HG03342 (cell line): ENCODE measurements around the gene CNTN4.
A peak's percentile ranks its signal among the peaks of the same experiment; 100 is the strongest.

Source experiments
- ATAC-seq: cut with Tn5 transposase; IDR thresholded peaks from one replicate; pipeline ENCODE4 v1.9.1; 2021; ENCODE audit warnings: mild to moderate bottlenecking, moderate library complexity; ENCODE audit not compliant: unreplicated experiment

The CNTN4 gene

GRCh38 chr3:2148561-2149340 is 50.1 kb downstream of the CNTN4 start:
- no peak for ATAC-seq

DNA sequence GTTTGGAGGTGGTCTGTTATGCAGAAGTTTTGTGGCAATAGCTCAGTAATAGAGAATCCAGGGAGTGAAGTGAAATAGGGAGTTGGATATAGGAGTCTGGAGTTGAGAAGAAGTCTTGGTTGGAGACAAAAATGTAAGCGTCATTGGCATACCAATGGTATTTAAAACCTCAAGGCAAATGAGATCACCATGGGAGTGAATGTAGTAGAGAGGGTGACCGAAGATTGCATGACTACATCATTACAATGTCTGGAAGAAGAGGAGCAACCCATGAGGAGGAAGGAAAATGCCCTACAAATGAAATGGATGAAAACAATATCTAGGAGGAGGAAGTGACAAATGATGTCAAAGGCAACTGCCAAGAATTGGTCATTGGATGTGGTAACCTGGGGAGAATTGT is 54.4 kb downstream of the CNTN4 start:
- ATAC-seq: no peak

DNA sequence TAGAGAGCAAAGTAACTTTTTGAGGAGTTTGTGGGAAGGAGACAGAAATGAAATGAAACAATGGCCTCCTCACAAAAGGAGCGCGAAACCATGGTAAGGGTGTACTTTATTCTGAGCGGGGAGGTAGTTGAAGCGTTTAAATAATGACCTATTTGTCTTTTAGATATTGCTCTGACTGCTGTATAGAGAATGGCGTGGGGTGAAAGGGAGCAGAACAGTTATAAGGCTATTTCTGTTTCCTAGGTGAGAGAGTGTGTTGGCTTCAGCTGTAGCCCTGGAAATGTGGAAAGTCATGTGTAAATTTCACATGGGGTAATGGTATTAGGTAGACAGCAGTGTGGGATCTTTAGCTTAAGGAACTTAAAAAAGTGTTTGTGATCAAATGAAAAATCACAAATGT is 54.9 kb downstream of the CNTN4 start:
- no peak for ATAC-seq

DNA sequence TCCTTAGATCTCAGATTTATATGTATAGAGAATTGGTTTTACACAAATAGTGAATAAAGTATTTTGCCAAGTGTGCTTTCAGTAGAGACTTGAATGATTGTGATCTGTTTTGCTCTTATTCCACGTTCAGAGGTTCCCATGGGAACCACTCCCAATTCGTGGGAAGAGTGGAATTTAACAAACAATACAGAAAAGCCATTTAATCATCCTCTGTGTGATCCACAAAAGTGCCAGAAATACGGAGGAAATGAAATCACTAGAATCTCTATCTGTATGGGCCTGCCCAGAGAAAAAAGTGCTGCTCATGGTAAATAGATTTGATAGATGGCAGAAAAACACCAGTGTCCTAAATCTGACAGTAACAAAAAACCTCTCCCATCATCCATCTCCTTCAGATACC is 56.0 kb downstream of the CNTN4 start:
- no peak for ATAC-seq

DNA sequence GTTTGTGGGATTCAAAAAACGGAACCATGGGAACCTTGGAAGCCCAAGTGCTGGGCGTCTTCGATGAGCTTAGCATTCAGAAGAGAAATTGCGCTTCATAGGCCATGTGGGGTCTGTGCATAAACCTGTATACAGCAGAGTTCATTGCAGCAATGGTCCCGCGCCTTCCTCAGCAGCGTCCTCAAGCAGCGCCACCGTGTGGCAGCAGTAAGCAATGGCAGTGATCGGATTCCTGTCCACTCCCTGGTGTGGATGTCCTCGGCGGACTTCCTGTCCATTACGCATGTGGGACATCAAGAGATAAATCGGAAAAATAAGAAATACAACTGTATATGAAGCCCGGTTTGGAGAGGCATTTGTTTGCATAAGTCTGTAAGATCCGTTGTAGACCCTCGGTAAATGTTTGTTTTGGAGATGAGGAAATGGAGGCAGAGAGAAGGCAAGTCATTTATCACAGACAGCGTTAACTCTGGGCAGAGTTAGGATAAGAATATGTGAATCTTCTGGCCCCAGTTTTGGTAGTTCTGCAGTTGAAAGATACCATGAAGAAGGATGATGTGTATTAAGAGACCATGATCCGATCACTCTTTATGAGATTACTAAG is 57.7 kb downstream of the CNTN4 start:
- ATAC-seq: peak; percentile 76

DNA sequence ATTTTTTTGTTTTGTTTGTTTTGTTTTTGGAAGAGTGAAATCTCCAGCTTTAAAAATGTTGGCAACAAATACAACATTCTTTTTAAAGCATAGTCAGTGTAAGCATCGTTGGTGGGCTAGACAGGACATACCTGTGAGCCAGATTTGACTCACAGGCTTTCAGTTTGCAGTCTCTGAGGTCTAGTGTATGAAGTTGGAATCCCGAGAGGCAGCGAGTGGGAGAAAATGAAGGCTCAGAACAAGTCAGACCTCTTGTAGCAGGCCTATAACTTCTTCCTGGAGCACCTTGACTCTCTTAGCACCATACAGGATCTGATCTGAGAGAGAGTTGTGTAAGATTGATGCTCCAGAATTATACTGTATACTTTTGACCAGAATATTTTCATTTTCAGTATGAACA is 60.2 kb downstream of the CNTN4 start:
- ATAC-seq: no peak

- no peak for ATAC-seq
These were observed 67.9 kb downstream of the CNTN4 start for GRCh38 chr3:2166552-2166951.

- ATAC-seq: no peak
These were observed 74.0 kb downstream of the CNTN4 start for GRCh38 chr3:2172561-2173171.

DNA sequence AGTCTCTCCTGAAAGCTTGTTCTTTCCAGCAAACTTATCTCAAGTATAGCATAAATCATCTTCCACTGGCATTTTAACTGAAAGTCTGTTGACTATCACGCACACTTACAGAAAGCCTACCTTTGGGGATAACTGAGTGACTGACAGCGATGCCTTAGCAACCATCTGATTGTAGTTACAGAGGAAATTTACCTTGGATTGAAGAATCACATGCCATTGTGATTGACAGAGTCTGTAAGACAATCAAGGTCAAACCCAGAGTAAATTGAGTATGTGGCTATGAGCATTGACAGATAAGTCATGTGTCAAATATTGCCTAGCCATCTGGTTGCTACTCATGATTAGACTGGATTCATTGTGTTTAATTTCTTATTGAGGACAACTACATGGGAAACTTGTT is 82.0 kb downstream of the CNTN4 start:
- ATAC-seq: no peak

DNA sequence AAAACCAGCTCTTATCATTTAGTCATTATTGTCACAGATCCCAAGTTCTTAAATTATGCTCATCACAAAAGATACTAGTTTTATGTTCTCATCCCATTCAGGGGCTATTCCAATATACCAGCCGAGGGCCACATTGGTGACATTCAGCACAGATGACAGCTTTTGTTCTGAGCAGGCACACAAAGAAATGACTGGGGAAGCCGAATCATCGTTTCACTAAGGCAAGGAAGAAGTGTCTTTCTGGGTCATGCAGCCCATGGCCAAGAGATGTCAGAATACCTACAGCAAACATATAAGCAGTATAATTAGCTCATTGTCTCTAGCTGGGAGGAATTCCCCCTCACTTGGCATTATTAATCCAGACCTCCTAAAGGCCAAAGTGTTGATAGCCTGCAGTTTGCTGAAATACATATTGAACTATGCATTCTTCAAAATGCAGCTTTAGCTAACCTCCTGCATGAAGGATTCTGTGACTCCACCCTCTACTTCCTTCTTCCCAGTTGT is 100.2 kb downstream of the CNTN4 start:
- no peak for ATAC-seq

- no peak for ATAC-seq
These were observed 105.4 kb downstream of the CNTN4 start for GRCh38 chr3:2204054-2204453.

GRCh38 chr3:2205692-2206091 is 107.0 kb downstream of the CNTN4 start:
- no peak for ATAC-seq

DNA sequence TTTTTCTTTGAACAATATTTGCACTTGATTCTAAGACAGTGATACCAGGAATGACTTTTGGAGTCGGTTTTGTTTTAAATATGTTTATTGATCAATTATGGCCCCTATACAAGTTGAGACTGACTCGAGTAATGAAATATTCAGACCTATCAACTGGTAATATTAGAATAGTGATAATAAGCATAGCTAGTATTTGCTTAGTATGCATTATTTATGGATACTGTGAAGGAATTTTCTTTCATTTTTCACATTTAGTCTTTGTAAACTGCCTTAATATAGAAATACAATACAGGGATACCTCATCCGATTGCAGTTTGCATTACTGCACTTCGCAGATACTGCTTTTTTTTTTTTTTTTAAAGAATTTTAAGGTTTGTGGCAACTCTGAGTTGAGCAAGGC is 107.9 kb downstream of the CNTN4 start:
- ATAC-seq: no peak

GRCh38 chr3:2211568-2211967 is 112.9 kb downstream of the CNTN4 start:
- ATAC-seq: no peak

DNA sequence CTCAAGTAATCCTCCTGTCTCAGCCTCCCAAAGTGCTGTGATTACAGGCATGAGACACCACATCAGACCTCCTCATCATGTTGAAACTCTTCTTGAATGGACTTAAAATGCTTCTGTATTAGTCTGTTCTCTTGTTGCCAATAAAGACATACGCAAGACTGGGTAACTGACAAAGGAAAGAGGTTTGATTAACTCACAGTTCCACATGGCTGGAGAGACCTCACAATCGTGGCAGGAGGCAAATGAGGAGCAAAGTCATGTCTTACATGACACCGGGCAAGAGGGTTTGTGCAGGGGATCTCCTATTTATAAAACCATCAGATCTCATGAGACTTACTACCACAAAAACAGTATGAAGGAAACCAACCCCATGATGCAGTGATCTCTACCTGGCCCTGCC is 113.5 kb downstream of the CNTN4 start:
- no peak for ATAC-seq

DNA sequence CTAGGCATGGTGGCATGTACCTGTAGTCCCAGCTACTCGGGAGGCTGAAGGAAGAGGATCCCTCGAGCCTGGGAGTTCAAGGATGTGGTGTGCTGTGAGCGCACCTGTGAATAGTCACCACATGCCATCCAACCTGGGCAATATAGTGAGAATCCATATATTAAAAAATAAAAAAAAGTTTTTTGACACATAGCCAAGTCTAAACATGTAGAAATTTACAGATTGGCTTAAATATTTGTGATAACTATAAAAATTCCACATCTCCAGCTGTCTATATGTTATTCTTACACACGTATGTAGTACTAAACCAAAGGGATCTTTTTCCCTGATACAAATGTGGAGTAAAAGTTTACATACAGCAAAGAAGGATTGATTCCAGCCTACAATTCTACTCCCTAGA is 119.7 kb downstream of the CNTN4 start:
- ATAC-seq: no peak

DNA sequence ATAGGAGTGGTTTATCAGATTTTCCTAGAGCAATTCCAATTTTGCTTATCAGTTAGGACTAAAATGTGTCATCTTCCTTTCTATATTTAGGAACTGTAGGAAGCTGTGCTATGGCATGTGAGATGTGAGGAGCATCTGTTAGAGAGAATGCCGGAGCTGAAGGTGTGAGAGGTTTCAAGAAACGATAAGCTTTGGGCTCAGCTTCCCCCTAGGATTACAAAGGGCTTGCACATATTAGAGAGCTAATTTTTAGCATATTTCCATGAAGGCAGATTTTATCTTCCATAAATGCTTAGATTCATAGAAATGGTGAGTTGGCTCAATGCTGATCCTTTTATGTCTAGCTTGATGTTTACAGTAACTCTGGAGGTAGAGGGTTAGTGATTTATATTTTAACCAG is 120.2 kb downstream of the CNTN4 start:
- no peak for ATAC-seq

DNA sequence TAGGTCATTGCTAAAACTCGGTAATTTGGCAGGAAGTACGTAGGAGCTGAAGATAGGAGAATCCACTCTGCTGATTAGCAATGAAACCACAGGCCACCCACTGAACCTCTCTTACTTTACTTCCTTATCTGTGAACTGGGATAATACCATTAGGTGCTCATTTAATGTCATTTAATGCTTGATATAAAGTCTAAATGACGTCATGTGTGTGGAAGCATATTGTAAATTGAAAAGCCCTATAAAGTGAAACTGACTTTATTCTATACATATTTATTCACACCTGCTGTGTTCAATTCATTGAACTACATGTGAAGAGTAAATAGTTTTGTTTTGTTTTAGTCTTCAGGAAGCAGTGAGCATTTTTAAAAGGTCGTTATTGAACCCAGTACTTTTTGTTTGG is 137.5 kb downstream of the CNTN4 start:
- no peak for ATAC-seq

DNA sequence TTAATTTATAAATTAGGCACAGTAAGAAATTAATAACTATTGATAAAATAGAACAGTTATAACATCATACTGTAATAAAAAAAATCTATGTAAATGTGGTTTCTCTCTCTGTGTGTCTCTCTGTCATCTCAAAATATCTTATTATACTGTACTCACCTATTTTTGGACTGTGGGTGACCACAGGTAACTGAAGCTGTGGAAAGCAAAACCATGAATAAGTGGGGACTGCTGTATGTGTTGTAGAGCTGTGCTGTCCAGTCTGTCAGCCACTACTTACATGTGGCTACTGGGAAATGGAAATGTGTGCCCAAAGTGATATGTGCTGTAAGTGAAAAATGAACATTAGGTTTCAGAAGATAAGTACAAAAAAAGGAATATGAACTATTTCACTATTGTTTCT is 145.5 kb downstream of the CNTN4 start:
- ATAC-seq: no peak

DNA sequence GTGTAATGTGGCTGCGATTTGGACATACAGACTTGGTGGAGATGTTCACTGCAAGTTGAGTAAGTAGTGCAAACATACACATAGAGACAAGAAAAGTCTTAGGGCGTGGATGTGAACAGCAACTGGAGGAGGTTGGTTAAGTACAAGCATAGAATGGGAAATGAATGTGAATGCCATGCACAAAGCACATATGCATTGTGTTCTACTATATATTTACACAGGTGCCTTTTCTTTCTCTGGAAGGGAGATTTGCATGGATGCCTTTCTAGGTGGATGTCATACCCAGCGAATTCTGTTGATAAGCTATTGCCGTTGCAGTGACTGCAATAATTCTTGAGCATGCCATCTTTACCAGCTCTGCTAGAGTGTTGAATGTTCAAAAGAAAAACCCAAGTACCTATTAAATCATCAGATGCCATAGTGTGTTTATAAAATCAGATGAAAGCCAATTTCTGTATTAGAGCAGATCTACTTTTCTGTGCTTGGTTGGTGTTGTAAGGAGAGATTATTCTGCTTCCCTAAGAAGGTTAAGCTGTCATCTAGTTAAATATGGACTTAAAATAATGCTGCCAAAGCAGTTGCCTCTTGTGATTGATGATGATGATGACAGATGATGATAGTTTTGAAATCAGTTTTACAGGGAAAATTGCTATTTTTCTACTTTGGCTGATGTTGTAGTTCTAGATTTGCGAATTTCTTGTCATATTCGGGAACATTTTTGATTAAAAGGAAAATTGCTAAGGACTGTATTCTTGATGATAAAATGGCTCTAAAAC is 148.4 kb downstream of the CNTN4 start:
- ATAC-seq: no peak

DNA sequence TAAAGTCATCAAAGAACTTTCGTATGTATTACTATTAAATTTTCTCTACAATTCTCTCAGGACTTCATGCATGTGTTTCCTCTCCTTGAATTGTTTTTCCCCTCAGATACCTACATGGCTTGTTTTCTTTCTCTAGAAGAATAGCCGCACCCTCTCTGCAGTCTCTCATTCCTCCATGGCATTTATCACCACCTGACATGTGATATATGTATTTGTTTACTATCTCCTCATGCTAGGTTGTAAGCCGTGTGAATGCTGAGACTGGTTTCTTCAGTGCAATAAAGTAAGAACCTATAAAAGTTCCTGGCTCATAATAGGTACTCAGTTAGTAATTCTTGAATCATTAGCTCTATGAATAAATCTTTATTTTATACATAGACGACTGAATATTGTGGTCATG is 149.2 kb downstream of the CNTN4 start:
- no peak for ATAC-seq
